Activated CD4-positive, alpha-beta T cell treated with anti-CD3 and anti-CD28 coated beads, Interleukin-2, amount 10 ng/mL, durations not matched to agents 24 days and 14 days (primary cell): Measurements from ENCODE around the gene DPF3. TPM values are rescaled to one million over a fixed set of nuclear protein-coding genes. Genes with fewer than 3 reads are reported as not detected.

Experiments used
- DNase-seq: peaks from one replicate; pipeline ENCODE4 v3.0.0; 2022
- H3K27ac Mint-ChIP-seq: one replicate; pipeline ENCODE4 v1.8.0; 2022; ENCODE audit warnings: mild to moderate bottlenecking, mixed read lengths
- H3K27me3 Mint-ChIP-seq: one replicate; pipeline ENCODE4 v1.8.0; 2022; ENCODE audit warnings: mixed read lengths
- H3K36me3 Mint-ChIP-seq: one replicate; pipeline ENCODE4 v1.8.0; 2022; ENCODE audit warnings: low read depth, mild to moderate bottlenecking, mixed read lengths
- H3K4me1 Mint-ChIP-seq: one replicate; pipeline ENCODE4 v1.8.0; 2021; ENCODE audit warnings: mixed read lengths
- H3K4me3 Mint-ChIP-seq: one replicate; pipeline ENCODE4 v1.8.0; 2022; ENCODE audit warnings: mild to moderate bottlenecking, moderate library complexity, mixed read lengths
- H3K9me3 Mint-ChIP-seq: one replicate; pipeline ENCODE4 v1.8.0; 2021; ENCODE audit warnings: mixed read lengths
- intact Hi-C: fragments of 100-400 bp; cut with micrococcal nuclease; formaldehyde crosslinking; loops from one replicate; pipeline ENCODE4 v1.15.1; 2023
- total RNA-seq: library from RNA; stranded (reverse); gene quantifications from 2 replicates; pipeline ENCODE4 v1.2.3, GENCODE V29; 2022

The DPF3 gene
- total RNA-seq, 1 donor from 2014 or later = 2.8 TPM

DNA sequence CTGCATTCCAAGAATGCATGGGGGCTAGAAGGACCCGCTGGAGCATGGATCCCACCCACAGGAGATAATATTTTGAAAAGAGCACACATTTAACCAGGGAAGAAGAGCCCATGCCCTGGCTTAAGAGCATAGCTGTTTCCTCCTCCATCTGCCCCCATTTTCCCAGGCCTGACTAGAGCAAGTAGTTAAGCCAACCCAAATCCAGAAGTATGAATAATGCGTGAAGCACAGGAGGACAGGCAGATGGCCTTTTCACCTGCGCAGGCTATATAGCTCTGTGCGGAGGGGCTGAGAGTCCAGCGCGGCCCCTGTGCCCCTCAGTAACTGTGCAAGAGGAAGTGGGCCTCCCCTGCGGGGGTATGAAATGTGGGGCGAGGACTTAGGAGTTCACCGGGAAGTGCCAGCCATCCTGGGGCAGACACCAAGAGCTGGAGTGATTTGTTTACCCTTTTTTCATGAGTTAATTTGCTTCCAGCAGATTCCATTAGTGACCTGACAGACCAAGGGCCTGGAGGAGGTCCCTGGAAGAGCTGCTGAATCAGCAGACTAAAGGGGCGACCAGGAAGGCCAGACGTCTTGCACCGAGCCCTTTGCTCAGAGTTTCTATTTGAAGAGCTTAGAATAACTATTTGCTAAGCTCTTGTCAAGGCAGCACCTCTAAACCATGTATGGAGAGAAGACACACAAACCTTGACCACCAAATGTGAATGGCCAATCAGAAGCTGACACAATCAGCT lies 37.2 kb downstream of the DPF3 start:
- no peak for DNase-seq
- peaks cover 2% of the 10 kb centered on the region for H3K4me1 Mint-ChIP-seq
- no peaks in the 10 kb centered on the region for H3K9me3 Mint-ChIP-seq
- H3K4me3 Mint-ChIP-seq = no peak overlapping the region
- H3K27me3 Mint-ChIP-seq = peaks cover 4% of the 10 kb centered on the region
- H3K36me3 Mint-ChIP-seq = peaks cover 2% of the 10 kb centered on the region
- intact Hi-C loops = no loop called here
- no peak overlapping the region for H3K27ac Mint-ChIP-seq

DNA sequence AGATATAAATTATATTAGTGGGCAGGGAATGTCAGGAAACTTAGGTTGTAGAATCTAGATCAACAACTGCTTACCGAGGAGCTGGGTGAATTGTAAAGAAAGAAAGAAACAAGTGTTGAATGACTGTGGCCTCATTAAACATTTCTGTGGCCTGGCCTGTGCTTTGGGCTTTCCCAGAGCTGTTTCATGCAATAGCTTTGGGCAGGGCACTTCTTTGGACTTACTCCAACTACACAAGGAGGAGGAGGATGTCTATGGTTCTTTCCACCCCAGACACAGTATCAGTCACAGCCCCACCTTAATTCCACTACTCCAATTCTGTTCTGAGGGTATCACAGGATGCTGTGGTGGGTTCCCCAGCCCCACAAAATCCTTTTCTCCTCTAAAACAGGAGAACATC lies 38.0 kb downstream of the DPF3 start:
- DNase-seq = no peak
- no peak overlapping the region for H3K4me3 Mint-ChIP-seq
- peaks cover 2% of the 10 kb centered on the region for H3K27me3 Mint-ChIP-seq
- peaks cover 4% of the 10 kb centered on the region for H3K36me3 Mint-ChIP-seq
- H3K4me1 Mint-ChIP-seq = peaks cover 4% of the 10 kb centered on the region
- intact Hi-C loops = no loop called here
- H3K27ac Mint-ChIP-seq = no peak overlapping the region
- no peaks in the 10 kb centered on the region for H3K9me3 Mint-ChIP-seq

DNA sequence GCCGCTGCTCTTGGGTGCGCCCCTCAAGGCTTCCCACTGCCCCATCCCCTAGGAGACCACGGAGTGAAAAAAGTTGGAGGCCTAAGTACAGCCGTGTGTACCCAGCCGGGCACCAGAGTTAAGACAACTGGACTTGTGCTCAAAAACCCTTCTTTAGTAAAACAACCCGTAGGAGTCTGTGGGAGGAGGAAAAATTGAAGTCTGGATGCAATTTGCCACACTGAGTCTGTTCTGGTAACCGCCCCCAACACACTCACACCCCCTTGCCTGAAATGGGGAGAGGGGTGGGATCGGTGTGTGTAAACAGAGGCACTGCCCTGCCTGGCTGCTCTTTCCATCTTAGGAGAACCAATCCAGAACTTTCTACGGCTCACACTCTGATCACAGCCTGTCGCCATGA lies 41.7 kb downstream of the DPF3 start:
- Mint-ChIP-seq H3K27me3 (peaks cover 5% of the 10 kb centered on the region), H3K27ac (no peak overlapping the region), H3K4me3 (no peak overlapping the region), H3K4me1 (peaks cover 4% of the 10 kb centered on the region), H3K36me3 (peaks cover 4% of the 10 kb centered on the region), H3K9me3 (no peaks in the 10 kb centered on the region)
- no peak for DNase-seq
- intact Hi-C loops = no loop called here

DNA sequence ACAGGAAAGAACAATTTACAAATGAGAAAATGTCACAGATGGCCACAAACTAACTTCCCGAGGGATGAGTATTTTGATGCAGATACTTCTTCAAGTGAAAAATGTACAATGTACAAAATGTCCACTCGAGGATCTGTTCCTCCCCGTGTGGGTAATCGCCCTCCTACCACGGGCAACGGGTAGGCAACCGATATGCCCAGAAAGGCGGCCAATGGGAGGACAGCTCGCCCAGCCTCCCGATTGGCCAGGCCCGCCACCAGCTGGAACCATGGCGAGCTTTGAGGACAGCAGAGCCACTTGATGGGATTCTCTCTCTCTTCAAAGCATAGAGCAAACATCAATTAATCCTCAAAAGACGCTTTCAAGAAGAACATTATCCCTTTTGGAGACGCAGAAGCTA lies 42.3 kb downstream of the DPF3 start:
- Mint-ChIP-seq H3K4me3 (no peak overlapping the region), H3K36me3 (peaks cover 4% of the 10 kb centered on the region), H3K9me3 (no peaks in the 10 kb centered on the region), H3K4me1 (peaks cover 4% of the 10 kb centered on the region), H3K27me3 (peaks cover 5% of the 10 kb centered on the region), H3K27ac (no peak overlapping the region)
- intact Hi-C loops = no loop called here
- no peak for DNase-seq

DNA sequence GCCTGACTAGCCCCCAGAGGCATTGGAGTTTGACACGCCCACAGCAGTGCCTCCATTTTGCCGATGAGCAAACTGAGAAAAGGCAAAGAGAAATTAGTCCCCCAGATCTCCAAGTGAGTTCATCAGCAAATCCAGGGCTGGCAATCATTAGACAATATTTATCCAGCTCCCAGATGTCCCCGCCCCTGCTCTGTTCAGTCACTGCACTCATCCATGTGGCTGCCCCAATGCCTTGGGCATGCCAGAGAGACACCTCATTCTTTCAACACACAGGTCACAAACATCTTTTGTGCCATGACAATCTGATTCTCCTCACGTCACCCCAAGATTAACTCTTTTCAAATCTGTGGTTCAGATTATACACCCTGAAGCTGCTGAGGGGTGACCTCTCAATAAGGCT lies 43.5 kb downstream of the DPF3 start:
- H3K9me3 Mint-ChIP-seq = no peaks in the 10 kb centered on the region
- H3K4me1 Mint-ChIP-seq = peaks cover 2% of the 10 kb centered on the region
- no peak for DNase-seq
- intact Hi-C loops = no loop called here
- H3K27ac Mint-ChIP-seq = no peak overlapping the region
- peaks cover 4% of the 10 kb centered on the region for H3K36me3 Mint-ChIP-seq
- peaks cover 5% of the 10 kb centered on the region for H3K27me3 Mint-ChIP-seq
- no peak overlapping the region for H3K4me3 Mint-ChIP-seq

DNA sequence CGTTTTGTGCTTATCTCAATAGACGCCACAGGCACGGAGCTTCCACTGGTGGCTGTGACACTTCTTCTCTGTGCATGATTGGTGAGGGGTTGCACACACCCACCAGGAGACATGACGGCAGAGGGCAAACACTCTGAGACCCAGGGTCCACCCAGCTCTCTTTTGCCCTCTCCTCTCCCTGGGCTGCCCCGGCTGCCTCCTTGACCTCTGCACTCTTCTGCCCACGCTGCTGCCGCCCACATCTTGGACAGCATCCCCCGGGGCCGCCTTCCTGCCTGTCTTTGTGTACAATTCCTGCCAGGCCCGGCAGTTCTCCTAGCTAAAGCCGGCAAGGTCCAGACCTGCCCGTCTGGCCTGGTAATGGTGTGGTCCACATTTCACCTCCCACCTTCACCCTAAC lies 44.7 kb downstream of the DPF3 start:
- intact Hi-C loops = no loop called here
- peaks cover 7% of the 10 kb centered on the region for H3K27me3 Mint-ChIP-seq
- no peak for DNase-seq
- H3K4me3 Mint-ChIP-seq = no peak overlapping the region
- no peak overlapping the region for H3K27ac Mint-ChIP-seq
- H3K4me1 Mint-ChIP-seq = peaks cover 2% of the 10 kb centered on the region
- no peaks in the 10 kb centered on the region for H3K9me3 Mint-ChIP-seq
- peaks cover 6% of the 10 kb centered on the region for H3K36me3 Mint-ChIP-seq

DNA sequence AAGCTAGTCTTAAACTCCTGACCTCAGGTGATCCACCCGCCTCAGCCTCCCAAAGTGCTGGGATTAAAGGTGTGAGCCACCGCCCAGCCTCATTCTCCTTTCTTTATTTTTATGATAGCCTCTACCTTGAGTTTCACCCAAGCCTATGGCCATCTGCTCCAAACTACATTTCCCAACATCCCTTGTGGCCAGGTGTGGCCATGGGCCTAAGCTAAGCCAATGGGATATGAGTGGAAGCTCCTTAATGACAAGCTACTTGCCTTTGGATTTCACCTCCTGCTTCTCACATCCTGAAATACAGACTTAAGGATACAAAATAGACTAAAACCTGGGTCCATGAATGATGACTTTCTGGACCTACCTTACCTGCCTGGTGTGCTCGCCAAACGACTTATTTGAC lies 46.2 kb downstream of the DPF3 start:
- Mint-ChIP-seq H3K9me3 (no peaks in the 10 kb centered on the region), H3K4me1 (peaks cover 2% of the 10 kb centered on the region), H3K27me3 (peaks cover 7% of the 10 kb centered on the region), H3K27ac (no peak overlapping the region), H3K4me3 (no peak overlapping the region), H3K36me3 (peaks cover 4% of the 10 kb centered on the region)
- DNase-seq = no peak
- intact Hi-C loops = no loop called here

DNA sequence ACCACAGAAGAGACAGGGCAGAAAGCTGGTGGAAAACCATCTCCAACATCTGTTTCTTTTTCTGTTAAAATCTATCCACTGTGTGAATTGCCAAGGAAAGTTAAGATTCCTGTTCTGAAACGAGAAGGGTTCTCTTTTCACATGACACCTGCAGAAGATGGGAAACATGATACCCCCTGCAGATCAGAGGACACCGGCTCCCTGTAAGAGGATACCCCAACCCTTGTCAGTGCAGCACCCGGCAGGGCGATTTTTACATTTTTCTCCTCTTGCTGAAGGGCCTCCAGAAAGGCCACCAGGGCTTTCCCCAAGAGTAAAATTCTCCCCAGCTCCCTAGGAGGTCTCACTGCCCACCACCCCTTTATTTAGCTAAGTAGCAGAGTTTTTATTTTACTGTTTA lies 48.2 kb downstream of the DPF3 start:
- Mint-ChIP-seq H3K27me3 (peaks cover 5% of the 10 kb centered on the region), H3K9me3 (no peaks in the 10 kb centered on the region), H3K4me3 (no peak overlapping the region), H3K27ac (no peak overlapping the region), H3K4me1 (no peaks in the 10 kb centered on the region), H3K36me3 (peaks cover 2% of the 10 kb centered on the region)
- DNase-seq = no peak
- intact Hi-C loops = no loop called here

DNA sequence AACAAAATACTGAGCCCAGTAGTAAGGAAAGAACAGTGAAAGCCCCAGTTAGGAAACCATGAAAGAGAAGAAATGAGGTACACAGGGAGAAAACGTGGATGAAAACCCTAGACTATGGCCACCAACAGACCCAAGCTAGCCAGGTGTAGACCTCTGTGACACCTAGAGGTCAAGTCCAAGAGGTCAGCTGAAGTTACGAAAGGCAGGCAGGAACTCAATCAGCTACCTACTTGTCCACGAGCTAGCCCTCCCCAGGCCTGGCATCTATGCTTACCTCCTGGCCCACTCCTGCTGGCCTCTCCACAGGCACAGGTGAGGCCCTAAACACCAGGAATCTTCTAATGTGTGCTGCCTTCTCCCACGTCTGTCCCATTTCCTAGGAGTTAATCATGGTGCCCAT lies 48.7 kb downstream of the DPF3 start:
- intact Hi-C loops = no loop called here
- no peak overlapping the region for H3K27ac Mint-ChIP-seq

DNA sequence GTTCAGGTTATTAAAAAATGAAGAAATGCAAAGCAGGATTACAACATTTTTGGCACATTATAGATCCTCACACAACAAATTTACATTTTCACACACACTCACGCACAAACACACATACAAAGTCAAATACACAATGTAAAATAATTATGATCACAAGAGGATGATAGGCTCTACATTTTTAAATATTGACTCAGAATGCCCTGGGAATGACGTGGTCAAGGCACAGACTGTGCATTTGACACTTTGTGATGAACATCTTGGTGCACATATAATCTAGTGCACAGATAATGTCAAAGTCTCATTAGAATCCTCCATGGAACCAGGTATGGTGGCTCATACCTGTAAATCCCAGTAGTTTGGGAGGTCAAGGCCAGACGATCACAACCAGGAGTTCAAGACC lies 49.4 kb downstream of the DPF3 start:
- peaks cover 2% of the 10 kb centered on the region for H3K36me3 Mint-ChIP-seq
- no peaks in the 10 kb centered on the region for H3K4me1 Mint-ChIP-seq
- no peaks in the 10 kb centered on the region for H3K9me3 Mint-ChIP-seq
- H3K27ac Mint-ChIP-seq = no peak overlapping the region
- H3K4me3 Mint-ChIP-seq = no peak overlapping the region
- intact Hi-C loops = no loop called here
- no peak for DNase-seq
- peaks cover 8% of the 10 kb centered on the region for H3K27me3 Mint-ChIP-seq

More for the DNA sequence above, 48.7 kb downstream of the DPF3 start:
- Mint-ChIP-seq H3K4me1 (no peaks in the 10 kb centered on the region), H3K4me3 (no peak overlapping the region), H3K36me3 (peaks cover 2% of the 10 kb centered on the region), H3K9me3 (no peaks in the 10 kb centered on the region), H3K27me3 (peaks cover 8% of the 10 kb centered on the region)
- no peak for DNase-seq

DNA sequence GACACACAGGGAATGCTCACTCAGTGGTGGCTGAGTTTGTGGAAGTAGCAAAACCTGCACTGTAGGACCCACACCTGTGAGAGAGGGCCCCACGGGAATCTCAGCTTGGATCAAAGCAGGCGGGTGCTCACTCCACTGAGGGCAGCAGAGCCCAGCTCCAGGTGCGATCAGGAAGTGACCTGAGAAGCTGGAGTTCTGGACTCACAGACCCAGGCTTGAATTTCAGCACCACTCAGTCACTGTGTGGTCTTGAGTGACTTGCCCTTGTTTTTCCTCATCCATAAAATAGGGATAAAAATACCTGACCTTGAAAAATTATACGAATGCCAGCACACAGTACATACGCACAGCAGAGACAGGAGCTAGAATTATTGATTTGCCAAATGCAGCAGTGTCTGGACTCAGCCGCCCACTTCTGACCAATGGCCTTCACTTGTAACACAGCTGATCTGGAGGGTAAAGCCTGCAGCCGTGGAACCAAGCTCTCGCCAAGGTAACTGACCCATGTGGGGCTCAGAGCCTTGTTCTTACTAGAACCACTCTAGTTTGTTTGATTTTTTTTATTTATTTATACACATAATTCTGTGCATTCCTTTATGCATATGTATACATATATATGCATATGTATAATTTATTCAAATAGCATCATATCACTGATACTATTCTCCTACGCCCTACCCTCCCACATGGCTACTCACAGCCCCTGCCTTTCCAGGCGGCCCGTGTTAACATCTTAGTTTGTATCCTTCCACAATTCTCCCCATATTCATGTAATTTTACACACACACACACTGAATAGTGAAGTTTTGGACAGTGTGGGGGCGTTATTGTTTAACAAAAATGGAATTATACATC lies 53.9 kb downstream of the DPF3 start:
- Mint-ChIP-seq H3K4me1 (no peaks in the 10 kb centered on the region), H3K4me3 (no peak overlapping the region), H3K27ac (no peak overlapping the region), H3K36me3 (no peaks in the 10 kb centered on the region), H3K27me3 (peaks cover 8% of the 10 kb centered on the region), H3K9me3 (no peaks in the 10 kb centered on the region)
- intact Hi-C loops = no loop called here
- DNase-seq = no peak

DNA sequence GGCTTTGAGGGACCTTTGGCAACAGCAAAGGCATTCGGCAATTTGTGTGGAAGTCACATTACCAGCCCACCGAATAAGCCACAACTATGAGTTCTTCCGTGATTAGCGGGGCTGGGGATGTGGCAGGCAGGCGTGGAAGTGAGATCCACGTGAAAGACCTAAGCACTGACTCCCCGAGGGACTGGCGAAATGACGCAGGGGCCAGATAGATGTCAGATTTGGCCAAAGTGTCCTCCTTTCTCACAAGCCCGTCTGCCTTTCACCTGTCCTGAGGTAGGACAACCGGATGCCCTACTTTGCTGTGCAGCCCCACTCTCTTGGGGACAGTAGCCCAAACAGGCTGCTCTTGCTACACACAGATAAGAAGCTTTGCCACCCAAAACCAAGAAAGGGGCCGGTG lies 54.5 kb downstream of the DPF3 start:
- Mint-ChIP-seq H3K4me3 (no peak overlapping the region), H3K9me3 (no peaks in the 10 kb centered on the region), H3K36me3 (no peaks in the 10 kb centered on the region), H3K27me3 (peaks cover 8% of the 10 kb centered on the region), H3K4me1 (no peaks in the 10 kb centered on the region), H3K27ac (no peak overlapping the region)
- intact Hi-C loops = no loop called here
- no peak for DNase-seq

DNA sequence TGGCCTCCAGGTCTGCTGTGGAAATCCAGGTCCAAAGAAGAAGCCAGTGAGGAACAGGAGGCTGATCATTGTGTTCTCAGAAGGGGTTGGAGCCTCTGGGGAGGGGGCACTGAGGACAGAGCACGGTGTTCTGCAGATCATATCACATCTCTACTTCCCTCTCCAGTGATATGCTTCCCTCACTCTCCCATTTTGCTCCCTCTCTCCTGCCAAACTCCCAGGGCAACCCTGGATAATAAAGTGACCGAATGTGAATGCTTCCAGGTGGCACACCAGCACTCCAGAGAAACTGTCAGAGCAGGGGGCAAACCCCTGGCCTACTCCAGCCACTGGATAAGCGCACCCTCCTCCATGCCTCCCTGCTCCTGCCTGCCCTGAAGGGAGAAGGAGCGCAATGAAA lies 57.8 kb downstream of the DPF3 start:
- DNase-seq = no peak
- H3K36me3 Mint-ChIP-seq = no peaks in the 10 kb centered on the region
- peaks cover 20% of the 10 kb centered on the region for H3K27me3 Mint-ChIP-seq
- H3K27ac Mint-ChIP-seq = no peak overlapping the region
- no peaks in the 10 kb centered on the region for H3K9me3 Mint-ChIP-seq
- intact Hi-C loops = no loop called here
- H3K4me3 Mint-ChIP-seq = no peak overlapping the region
- H3K4me1 Mint-ChIP-seq = no peaks in the 10 kb centered on the region

DNA sequence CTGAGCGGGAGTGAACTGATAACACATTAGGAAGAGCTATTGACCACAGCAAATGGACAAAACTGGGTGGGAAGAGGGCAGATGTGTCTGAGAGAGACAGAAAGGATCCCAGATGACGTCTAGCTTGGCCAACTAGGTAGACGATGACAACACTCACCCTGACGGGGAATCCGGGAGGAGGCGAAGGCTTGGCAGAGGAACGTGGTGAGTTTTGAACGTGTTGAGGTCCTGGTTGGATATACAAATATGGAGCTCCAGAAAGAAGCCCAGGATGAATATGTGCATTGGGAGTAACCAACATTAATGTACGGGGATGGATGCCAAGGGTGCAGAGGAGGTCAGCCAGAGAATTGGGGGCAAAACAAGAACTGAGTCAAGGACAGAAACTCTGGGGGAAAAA lies 60.7 kb downstream of the DPF3 start:
- Mint-ChIP-seq H3K4me1 (no peaks in the 10 kb centered on the region), H3K4me3 (no peak overlapping the region), H3K9me3 (no peaks in the 10 kb centered on the region), H3K27ac (no peak overlapping the region), H3K27me3 (peaks cover 30% of the 10 kb centered on the region), H3K36me3 (no peaks in the 10 kb centered on the region)
- DNase-seq = no peak
- intact Hi-C loops = no loop called here
